BE2C (cell line): ENCODE measurements around the gene ABLIM1.

Experiments
- DNase-seq: peaks from one replicate; pipeline ENCODE4 v3.0.0-alpha.2; 2020
- H3K27me3 ChIP-seq: fragments of 250-450 bp; sonication (Bioruptor Pico); 2 replicates; pipeline ENCODE4 v1.5.1; 2020; ENCODE audit warnings: mild to moderate bottlenecking
- H3K36me3 ChIP-seq: fragments of 250-450 bp; sonication (Bioruptor Pico); 2 replicates; pipeline ENCODE4 v1.5.1; 2020; ENCODE audit warnings: mild to moderate bottlenecking
- H3K4me1 ChIP-seq: fragments of 250-450 bp; sonication (Bioruptor Pico); 2 replicates; pipeline ENCODE4 v1.5.1; 2020
- H3K4me3 ChIP-seq: 2 replicates; pipeline ENCODE4 v1.5.1; 2011; ENCODE audit warnings: low read depth, low read length
- H3K9me3 ChIP-seq: fragments of 250-450 bp; sonication (Bioruptor Pico); 2 replicates; pipeline ENCODE4 v1.5.1; 2020
- TF ChIP-seq, protein P1 (sequence below): IDR thresholded peaks from 2 replicates; pipeline ENCODE4 v1.5.1; 2012; ENCODE audit warnings: mild to moderate bottlenecking, low read depth, low read length

ABLIM1 gene

GRCh38 chr10:114520453-114520852 lies 137.6 kb downstream of the ABLIM1 start:
- Histone ChIP-seq H3K4me1 (peaks cover 3% of the 10 kb centered on the region), H3K9me3 (no peaks in the 10 kb centered on the region), H3K4me3 (no peak overlapping the region), H3K36me3 (no peaks in the 10 kb centered on the region), H3K27me3 (no peaks in the 10 kb centered on the region)
- TF ChIP-seq, protein P1, sequence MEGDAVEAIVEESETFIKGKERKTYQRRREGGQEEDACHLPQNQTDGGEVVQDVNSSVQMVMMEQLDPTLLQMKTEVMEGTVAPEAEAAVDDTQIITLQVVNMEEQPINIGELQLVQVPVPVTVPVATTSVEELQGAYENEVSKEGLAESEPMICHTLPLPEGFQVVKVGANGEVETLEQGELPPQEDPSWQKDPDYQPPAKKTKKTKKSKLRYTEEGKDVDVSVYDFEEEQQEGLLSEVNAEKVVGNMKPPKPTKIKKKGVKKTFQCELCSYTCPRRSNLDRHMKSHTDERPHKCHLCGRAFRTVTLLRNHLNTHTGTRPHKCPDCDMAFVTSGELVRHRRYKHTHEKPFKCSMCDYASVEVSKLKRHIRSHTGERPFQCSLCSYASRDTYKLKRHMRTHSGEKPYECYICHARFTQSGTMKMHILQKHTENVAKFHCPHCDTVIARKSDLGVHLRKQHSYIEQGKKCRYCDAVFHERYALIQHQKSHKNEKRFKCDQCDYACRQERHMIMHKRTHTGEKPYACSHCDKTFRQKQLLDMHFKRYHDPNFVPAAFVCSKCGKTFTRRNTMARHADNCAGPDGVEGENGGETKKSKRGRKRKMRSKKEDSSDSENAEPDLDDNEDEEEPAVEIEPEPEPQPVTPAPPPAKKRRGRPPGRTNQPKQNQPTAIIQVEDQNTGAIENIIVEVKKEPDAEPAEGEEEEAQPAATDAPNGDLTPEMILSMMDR = no peak
- no peak for DNase-seq

GRCh38 chr10:114519756-114520293 lies 138.2 kb downstream of the ABLIM1 start:
- H3K9me3 ChIP-seq = no peaks in the 10 kb centered on the region
- TF ChIP-seq, protein P1 = no peak
- H3K4me1 ChIP-seq = peaks cover 3% of the 10 kb centered on the region
- no peaks in the 10 kb centered on the region for H3K27me3 ChIP-seq
- H3K4me3 ChIP-seq = no peak overlapping the region
- H3K36me3 ChIP-seq = no peaks in the 10 kb centered on the region; the same call in 1 of the 2 replicates
- DNase-seq = no peak

DNA sequence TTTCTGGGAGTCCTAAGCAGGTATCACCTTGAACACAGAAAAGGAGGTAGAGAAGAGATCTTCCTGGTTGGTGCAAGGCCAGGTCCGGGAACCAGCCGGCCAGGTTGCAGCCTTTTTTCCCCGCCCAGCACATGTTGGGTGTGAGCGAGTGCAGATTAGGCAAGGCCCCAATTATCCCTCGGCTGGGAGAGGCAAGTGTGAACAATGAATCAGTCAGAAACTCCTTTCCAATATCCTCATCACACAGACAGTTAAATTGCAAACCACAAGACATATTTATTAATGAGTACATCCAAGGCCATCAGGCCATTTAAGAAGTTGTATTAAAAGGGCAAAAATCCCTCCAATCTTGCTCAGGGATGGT lies 138.8 kb downstream of the ABLIM1 start:
- DNase-seq = no peak
- H3K4me1 ChIP-seq = peaks cover 3% of the 10 kb centered on the region; the same call in 1 of the 2 replicates

DNA sequence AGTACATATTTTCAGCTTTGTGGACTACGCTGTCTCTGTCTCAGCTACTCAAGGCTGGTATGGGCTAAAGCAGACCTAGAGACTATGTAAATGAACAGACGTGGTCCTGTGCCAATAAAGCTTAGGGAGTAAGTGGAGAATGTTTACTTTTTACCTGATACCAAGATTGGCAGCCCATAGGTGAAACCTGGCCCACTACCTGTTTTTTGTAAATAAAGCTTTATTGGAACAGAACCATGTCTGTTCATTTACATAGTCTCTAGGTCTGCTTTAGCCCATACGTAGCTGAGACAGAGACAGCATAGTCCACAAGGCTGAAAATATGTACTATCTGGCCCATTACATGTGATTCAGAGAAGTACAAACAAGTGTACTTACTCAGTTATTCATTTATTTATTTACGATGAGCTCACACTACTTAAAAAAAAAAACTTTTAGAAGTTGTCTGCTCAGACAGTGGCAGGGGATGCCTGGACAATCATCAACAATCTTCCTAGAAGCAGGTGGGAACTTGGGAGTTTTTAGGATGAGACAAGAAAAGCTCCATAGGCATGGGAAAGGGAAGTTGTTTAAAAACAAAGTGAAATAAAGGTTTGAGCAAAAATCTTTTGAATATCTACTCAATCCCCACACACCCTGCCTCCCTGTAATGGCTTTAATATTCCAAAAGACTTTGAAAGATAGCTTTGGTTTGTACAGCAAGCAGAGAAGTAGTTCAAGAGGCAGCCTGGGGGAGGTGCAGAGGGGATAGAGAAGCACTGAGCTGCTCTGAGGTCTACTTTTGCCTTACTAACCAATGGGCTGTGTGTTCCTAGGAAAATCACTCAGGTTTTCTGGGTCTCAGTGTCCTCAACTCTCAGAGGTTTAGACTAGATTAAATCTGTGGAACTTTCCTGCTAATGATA lies 139.4 kb downstream of the ABLIM1 start:
- no peak overlapping the region for H3K4me3 ChIP-seq
- H3K27me3 ChIP-seq = no peaks in the 10 kb centered on the region
- peaks cover 3% of the 10 kb centered on the region; the same call in 1 of the 2 replicates for H3K4me1 ChIP-seq
- no peak for DNase-seq
- TF ChIP-seq, protein P1 = no peak
- no peaks in the 10 kb centered on the region for H3K9me3 ChIP-seq
- no peaks in the 10 kb centered on the region; the same call in 1 of the 2 replicates for H3K36me3 ChIP-seq

More for the DNA sequence above, 138.8 kb downstream of the ABLIM1 start:
- Histone ChIP-seq H3K4me3 (no peak overlapping the region), H3K27me3 (no peaks in the 10 kb centered on the region), H3K9me3 (no peaks in the 10 kb centered on the region), H3K36me3 (no peaks in the 10 kb centered on the region; the same call in 1 of the 2 replicates)
- TF ChIP-seq, protein P1 = no peak

- Histone ChIP-seq H3K4me3 (no peak overlapping the region), H3K4me1 (peaks cover 3% of the 10 kb centered on the region; the same call in 1 of the 2 replicates), H3K9me3 (no peaks in the 10 kb centered on the region), H3K27me3 (no peaks in the 10 kb centered on the region), H3K36me3 (no peaks in the 10 kb centered on the region; the same call in 1 of the 2 replicates)
- TF ChIP-seq, protein P1 = no peak
- no peak for DNase-seq
These were observed 140.5 kb downstream of the ABLIM1 start for GRCh38 chr10:114517368-114518250.
